H9 (cell line): ENCODE data around the gene RAD23B. TPM values are rescaled to one million over a fixed set of nuclear protein-coding genes. Genes with fewer than 3 reads are reported as not detected.

Experiments
- DNase-seq: peaks from one replicate; pipeline ENCODE4 v3.0.0-alpha.2; 2017
- H2AFZ ChIP-seq: one replicate; pipeline ENCODE4 v1.6.1; 2013; ENCODE audit warnings: mild to moderate bottlenecking, low read length, control low read depth, moderate library complexity
- H2AK5ac ChIP-seq: 2 replicates; pipeline ENCODE4 v1.6.1; 2013; ENCODE audit warnings: low read length, control low read depth, mixed read lengths; ENCODE audit not compliant: insufficient read length
- H2BK120ac ChIP-seq: one replicate; pipeline ENCODE4 v1.6.1; 2013; ENCODE audit warnings: low read depth, mild to moderate bottlenecking, low read length, control low read depth, inconsistent platforms; ENCODE audit not compliant: poor library complexity, severe bottlenecking
- H2BK12ac ChIP-seq: 2 replicates; pipeline ENCODE4 v1.6.1; 2013; ENCODE audit warnings: low read length, control low read depth, mixed read lengths, low read depth; ENCODE audit not compliant: insufficient read length
- H2BK15ac ChIP-seq: 2 replicates; pipeline ENCODE4 v1.6.1; 2013; ENCODE audit warnings: low read depth, low read length, control low read depth
- H2BK20ac ChIP-seq: one replicate; pipeline ENCODE4 v1.6.1; 2013; ENCODE audit warnings: low read depth, mild to moderate bottlenecking, low read length, control low read depth, inconsistent platforms; ENCODE audit not compliant: poor library complexity, severe bottlenecking
- H2BK5ac ChIP-seq: 2 replicates; pipeline ENCODE4 v1.6.1; 2013; ENCODE audit warnings: low read length, control low read depth, mixed read lengths; ENCODE audit not compliant: insufficient read length
- H3K14ac ChIP-seq: 2 replicates; pipeline ENCODE4 v1.6.1; 2013; ENCODE audit warnings: low read length, control low read depth; ENCODE audit not compliant: insufficient read depth
- H3K18ac ChIP-seq: 2 replicates; pipeline ENCODE4 v1.6.1; 2013; ENCODE audit warnings: low read depth, mild to moderate bottlenecking, mixed read lengths, low read length, control low read depth; ENCODE audit not compliant: insufficient read length
- H3K23ac ChIP-seq: 2 replicates; pipeline ENCODE4 v1.6.1; 2013; ENCODE audit warnings: low read length, control low read depth, mixed read lengths, low read depth; ENCODE audit not compliant: insufficient read length
- H3K23me2 ChIP-seq: 2 replicates; pipeline ENCODE4 v1.6.1; 2013; ENCODE audit warnings: low read depth, mild to moderate bottlenecking, mixed read lengths, low read length, control low read depth; ENCODE audit not compliant: insufficient read length, poor library complexity, severe bottlenecking
- H3K27ac ChIP-seq: 2 replicates; pipeline ENCODE4 v1.5.1; 2013; ENCODE audit warnings: low read length, control low read depth, mixed read lengths, low read depth; ENCODE audit not compliant: insufficient read length
- H3K27me3 ChIP-seq: 2 replicates; pipeline ENCODE4 v1.6.1; 2013; ENCODE audit warnings: low read length, control low read depth, inconsistent platforms; ENCODE audit not compliant: insufficient read depth
- H3K4ac ChIP-seq: 2 replicates; pipeline ENCODE4 v1.6.1; 2013; ENCODE audit warnings: low read depth, mild to moderate bottlenecking, control low read depth, inconsistent platforms, low read length, moderate library complexity
- H3K4me1 ChIP-seq: 2 replicates; pipeline ENCODE4 v1.6.1; 2013; ENCODE audit warnings: low read length, control low read depth, inconsistent platforms; ENCODE audit not compliant: insufficient read depth
- H3K4me2 ChIP-seq: 2 replicates; pipeline ENCODE4 v1.6.1; 2013; ENCODE audit warnings: low read length, control low read depth, mixed read lengths; ENCODE audit not compliant: insufficient read length, insufficient read depth
- H3K56ac ChIP-seq: 2 replicates; pipeline ENCODE4 v1.6.1; 2013; ENCODE audit warnings: low read depth, mild to moderate bottlenecking, mixed read lengths, low read length, control low read depth; ENCODE audit not compliant: insufficient read length
- H3K79me1 ChIP-seq: 2 replicates; pipeline ENCODE4 v1.6.1; 2013; ENCODE audit warnings: low read depth, mild to moderate bottlenecking, moderate library complexity, low read length, control low read depth, inconsistent platforms; ENCODE audit not compliant: insufficient read depth, poor library complexity, severe bottlenecking
- H3K79me2 ChIP-seq: 2 replicates; pipeline ENCODE4 v1.6.1; 2013; ENCODE audit warnings: low read length, control low read depth, inconsistent platforms; ENCODE audit not compliant: insufficient read depth
- H3K9ac ChIP-seq: 2 replicates; pipeline ENCODE4 v1.6.1; 2013; ENCODE audit warnings: low read length, control low read depth, mixed read lengths; ENCODE audit not compliant: insufficient read length; ENCODE audit errors: extremely low read depth
- H3K9me3 ChIP-seq: one replicate; pipeline ENCODE4 v1.6.1; 2013; ENCODE audit warnings: low read depth, low read length, inconsistent platforms; ENCODE audit not compliant: control insufficient read depth
- H3T11ph ChIP-seq: one replicate; pipeline ENCODE4 v1.6.1; 2013; ENCODE audit warnings: mild to moderate bottlenecking, low read length, control low read depth, inconsistent platforms
- H4K20me1 ChIP-seq: one replicate; pipeline ENCODE4 v1.6.1; 2013; ENCODE audit not compliant: control insufficient read depth, insufficient read length, insufficient read depth
- H4K5ac ChIP-seq: 2 replicates; pipeline ENCODE4 v1.6.1; 2013; ENCODE audit warnings: low read depth, mild to moderate bottlenecking, mixed read lengths, low read length, control low read depth; ENCODE audit not compliant: insufficient read length
- H4K8ac ChIP-seq: replicated peaks from 2 replicates; pipeline ENCODE4 v1.6.1; 2013; ENCODE audit warnings: low read length, control low read depth, mixed read lengths, low read depth; ENCODE audit not compliant: insufficient read length
- H4K91ac ChIP-seq: 2 replicates; pipeline ENCODE4 v1.6.1; 2013; ENCODE audit warnings: low read depth, mild to moderate bottlenecking, moderate library complexity, mixed read lengths, low read length, control low read depth; ENCODE audit not compliant: insufficient read length
- H3K27ac Mint-ChIP-seq, 3 experiments: 2 replicates in 2 of 3; 3 replicates in 1 of 3; pipeline ENCODE4 v1.8.0; 2020 to 2021; ENCODE audit warnings: mixed read lengths in 3 of 3, mild to moderate bottlenecking in 1 of 3, moderate library complexity in 1 of 3
- H3K27me3 Mint-ChIP-seq: 2 replicates; pipeline ENCODE4 v1.8.0; 2021; ENCODE audit warnings: low read depth, mild to moderate bottlenecking, moderate library complexity, mixed read lengths
- H3K36me3 Mint-ChIP-seq, 3 experiments: 2 replicates in 2 of 3; 3 replicates in 1 of 3; pipeline ENCODE4 v1.8.0; 2020 to 2021; ENCODE audit warnings: low read depth in 3 of 3, mixed read lengths in 3 of 3; ENCODE audit not compliant: insufficient read depth in 1 of 3
- H3K4me1 Mint-ChIP-seq, 2 experiments: 2 replicates each; pipeline ENCODE4 v1.8.0; 2020; ENCODE audit warnings: mixed read lengths in 2 of 2
- H3K4me3 Mint-ChIP-seq, 2 experiments: 2 replicates in 1 of 2; 3 replicates in 1 of 2; pipeline ENCODE4 v1.8.0; 2020 to 2021; ENCODE audit warnings: mild to moderate bottlenecking in 2 of 2, mixed read lengths in 2 of 2, moderate library complexity in 1 of 2
- H3K9me3 Mint-ChIP-seq, 2 experiments: 2 replicates in 1 of 2; 3 replicates in 1 of 2; pipeline ENCODE4 v1.8.0; 2020; ENCODE audit warnings: mild to moderate bottlenecking in 2 of 2, mixed read lengths in 2 of 2, moderate library complexity in 1 of 2
- WGBS: extraction: QIAGEN DNeasy Blood & Tissue Kit; methylation state at CpG from one replicate; pipeline ENCODE4 v1.1.7; 2013; ENCODE audit warnings: missing lambda C conversion rate, low lambda C conversion rate, mixed read lengths; ENCODE audit not compliant: insufficient read length; ENCODE audit errors: extremely low coverage; 5-methylcytosine and 5-hydroxymethylcytosine counted together
- total RNA-seq: library from RNA; stranded (reverse); gene quantifications from 2 replicates; pipeline ENCODE4 v1.2.1, GENCODE V29; 2021
- TF ChIP-seq, protein P1 (sequence below): fragments of 200-600 bp; sonication (generic); conservative IDR thresholded peaks from 3 replicates; pipeline ENCODE4 v1.8.0; 2021; ENCODE audit warnings: antibody characterized with exemption, mild to moderate bottlenecking

Gene RAD23B
- total RNA-seq, 1 experiment from 2014 or later = 154 TPM

DNA sequence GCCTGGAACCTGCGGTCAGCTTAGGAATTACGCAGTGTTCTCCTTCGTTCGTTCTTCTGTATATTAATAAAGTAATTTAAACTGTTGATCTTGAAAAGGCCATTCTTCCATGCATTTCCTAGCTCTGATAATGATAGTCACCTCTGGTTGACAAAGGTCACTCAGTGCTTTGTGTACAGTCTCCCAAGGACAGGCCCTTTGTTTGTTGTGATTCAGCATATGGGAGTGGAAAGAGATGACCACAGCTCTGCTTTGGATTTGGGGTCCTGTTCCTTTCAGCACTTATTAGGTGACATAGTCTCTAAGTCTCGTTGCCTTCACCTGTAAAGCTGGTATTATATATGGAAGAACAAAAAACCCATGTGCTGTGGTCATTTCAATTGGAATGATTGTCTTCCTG, 39.6 kb downstream of the RAD23B start:
- no peaks in the 10 kb centered on the region for H3K23me2 ChIP-seq
- H3K79me2 ChIP-seq = peaks cover 3% of the 10 kb centered on the region; the same call in 1 of the 2 replicates
- H3K36me3 Mint-ChIP-seq = peaks cover 36 to 81% (median 74%) of the 10 kb centered on the region in 3 experiments
- no peak overlapping the region for H2BK5ac ChIP-seq
- no peak overlapping the region for H4K91ac ChIP-seq
- no peaks in the 10 kb centered on the region for H3K9me3 Mint-ChIP-seq
- no peak overlapping the region for H3K9ac ChIP-seq
- TF ChIP-seq, protein P1, sequence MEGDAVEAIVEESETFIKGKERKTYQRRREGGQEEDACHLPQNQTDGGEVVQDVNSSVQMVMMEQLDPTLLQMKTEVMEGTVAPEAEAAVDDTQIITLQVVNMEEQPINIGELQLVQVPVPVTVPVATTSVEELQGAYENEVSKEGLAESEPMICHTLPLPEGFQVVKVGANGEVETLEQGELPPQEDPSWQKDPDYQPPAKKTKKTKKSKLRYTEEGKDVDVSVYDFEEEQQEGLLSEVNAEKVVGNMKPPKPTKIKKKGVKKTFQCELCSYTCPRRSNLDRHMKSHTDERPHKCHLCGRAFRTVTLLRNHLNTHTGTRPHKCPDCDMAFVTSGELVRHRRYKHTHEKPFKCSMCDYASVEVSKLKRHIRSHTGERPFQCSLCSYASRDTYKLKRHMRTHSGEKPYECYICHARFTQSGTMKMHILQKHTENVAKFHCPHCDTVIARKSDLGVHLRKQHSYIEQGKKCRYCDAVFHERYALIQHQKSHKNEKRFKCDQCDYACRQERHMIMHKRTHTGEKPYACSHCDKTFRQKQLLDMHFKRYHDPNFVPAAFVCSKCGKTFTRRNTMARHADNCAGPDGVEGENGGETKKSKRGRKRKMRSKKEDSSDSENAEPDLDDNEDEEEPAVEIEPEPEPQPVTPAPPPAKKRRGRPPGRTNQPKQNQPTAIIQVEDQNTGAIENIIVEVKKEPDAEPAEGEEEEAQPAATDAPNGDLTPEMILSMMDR = no peak
- H4K8ac ChIP-seq = no peak overlapping the region
- no peak overlapping the region for H2AFZ ChIP-seq
- peaks cover 3% of the 10 kb centered on the region for H3K79me1 ChIP-seq
- H3K23ac ChIP-seq = no peak overlapping the region
- H3K18ac ChIP-seq = no peak overlapping the region
- no peak overlapping the region for H3K56ac ChIP-seq
- no peaks in the 10 kb centered on the region for H3K27me3 Mint-ChIP-seq
- no peaks in the 10 kb centered on the region for H3K27me3 ChIP-seq
- H3K4me2 ChIP-seq = no peak overlapping the region
- H3K4me1 ChIP-seq = no peaks in the 10 kb centered on the region; the same call in 1 of the 2 replicates
- no peaks in the 10 kb centered on the region for H3K9me3 ChIP-seq
- H3K4me3 Mint-ChIP-seq = no peak overlapping the region
- H2AK5ac ChIP-seq = no peak overlapping the region
- no peak overlapping the region for H3K27ac ChIP-seq
- H2BK15ac ChIP-seq = no peak overlapping the region
- no peak overlapping the region for H4K5ac ChIP-seq
- H3K27ac Mint-ChIP-seq = no peak overlapping the region
- no peak overlapping the region for H3T11ph ChIP-seq
- H3K4me1 Mint-ChIP-seq = 0 out of 4 replicates have a peak, but pooled peaks cover 2 to 4% of the 10 kb centered on the region in 2 experiments
- no peak overlapping the region for H3K14ac ChIP-seq
- no peak overlapping the region for H2BK20ac ChIP-seq
- no peak overlapping the region for H3K4ac ChIP-seq
- no peak for DNase-seq
- H2BK12ac ChIP-seq = no peak overlapping the region
- WGBS = no CpG with 5 or more reads among the region's 5 CpGs
- H4K20me1 ChIP-seq = no peaks in the 10 kb centered on the region
- H2BK120ac ChIP-seq = no peak overlapping the region
